Suprapubic skin (tissue), 4 donors: ENCODE data around the gene LCE7A. TPM values are rescaled to one million over a fixed set of nuclear protein-coding genes. Genes with fewer than 3 reads are reported as not detected.

Experiments
- DNase-seq, 2 donors: peaks; one replicate each; pipeline ENCODE4 v3.0.0-alpha.2; 2019; ENCODE audit warnings: low spot score in 2 of 2
- H3K27ac ChIP-seq: fragments of 200-600 bp; sonication (generic); one replicate; pipeline ENCODE4 v1.5.1; 2019
- H3K27me3 ChIP-seq: fragments of 200-600 bp; sonication (generic); one replicate; pipeline ENCODE4 v1.5.1; 2019
- H3K36me3 ChIP-seq: fragments of 200-600 bp; sonication (generic); one replicate; pipeline ENCODE4 v1.5.1; 2019
- H3K4me1 ChIP-seq: fragments of 200-600 bp; sonication (generic); one replicate; pipeline ENCODE4 v1.5.1; 2019
- H3K4me3 ChIP-seq: fragments of 200-600 bp; sonication (generic); one replicate; pipeline ENCODE4 v1.5.1; 2019; ENCODE audit warnings: mild to moderate bottlenecking
- H3K9me3 ChIP-seq: fragments of 200-600 bp; sonication (generic); one replicate; pipeline ENCODE4 v1.5.1; 2019
- CTCF ChIP-seq, 2 donors: fragments of 200-600 bp in 1 of 2; fragments of 450-650 bp in 1 of 2; sonication (generic) in 1 of 2; IDR thresholded peaks; one replicate each; pipeline ENCODE4 v1.5.1; 2016 to 2019; ENCODE audit warnings: antibody characterized with exemption in 2 of 2, mild to moderate bottlenecking in 1 of 2, moderate library complexity in 1 of 2
- EP300 ChIP-seq: sonication (generic); formaldehyde crosslinking; IDR thresholded peaks from one replicate; pipeline ENCODE4 v1.6.1; 2017; ENCODE audit warnings: antibody characterized with exemption
- POLR2A ChIP-seq, 2 donors: fragments of 450-650 bp; IDR thresholded peaks; one replicate each; pipeline ENCODE4 v1.6.1; 2017; ENCODE audit warnings: antibody characterized with exemption in 2 of 2, mild to moderate bottlenecking in 2 of 2, moderate library complexity in 2 of 2
- POLR2AphosphoS5 ChIP-seq, 3 donors: sonication (generic); formaldehyde crosslinking; IDR thresholded peaks; one replicate each; pipeline ENCODE4 v1.6.1; 2017; ENCODE audit warnings: antibody characterized with exemption in 3 of 3
- WGBS: methylation state at CpG from one replicate; pipeline ENCODE4 v1.1.5; 2018; 5-methylcytosine and 5-hydroxymethylcytosine counted together
- total RNA-seq, 4 donors: library from RNA; depleted of rRNA; stranded (reverse); fragments of >200 nt; gene quantifications; one replicate each; pipeline ENCODE4 v1.1.0, GENCODE V29; 2016

The LCE7A gene
- total RNA-seq, 4 donors from 2014 or later: not detected

GRCh38 chr1:152902636-152903035 lies 42.8 kb downstream of the LCE7A start:
- no peak for DNase-seq
- Histone ChIP-seq H3K4me1 (peaks cover 50% of the 10 kb centered on the region), H3K36me3 (no peaks in the 10 kb centered on the region)

GRCh38 chr1:152904688-152905440 lies 45.1 kb downstream of the LCE7A start:
- Histone ChIP-seq H3K27me3 (no peaks in the 10 kb centered on the region), H3K9me3 (no peaks in the 10 kb centered on the region), H3K4me1 (peaks cover 52% of the 10 kb centered on the region), H3K36me3 (no peaks in the 10 kb centered on the region), H3K27ac (peak overlapping the region; percentile 70), H3K4me3 (no peak overlapping the region)
- DNase-seq: no peak
- TF ChIP-seq POLR2A (IDR thresholded peaks at IDR 0.05): no peak
- TF ChIP-seq EP300: no peak
- no peak for TF ChIP-seq POLR2AphosphoS5 (IDR thresholded peaks at IDR 0.05)
- 77% methylated on average over 7 of the region's 7 CpGs for WGBS

More at GRCh38 chr1:152902636-152903035, 42.8 kb downstream of the LCE7A start:
- Histone ChIP-seq H3K9me3 (no peaks in the 10 kb centered on the region), H3K27ac (peak overlapping the region; percentile 19), H3K27me3 (no peaks in the 10 kb centered on the region), H3K4me3 (no peak overlapping the region)
- TF ChIP-seq POLR2A (IDR thresholded peaks at IDR 0.05) (no peak), CTCF (IDR thresholded peaks at IDR 0.05) (no peak), EP300 (no peak), POLR2AphosphoS5 (IDR thresholded peaks at IDR 0.05) (no peak)
- 68% methylated on average over 3 of the region's 4 CpGs for WGBS

- TF ChIP-seq EP300 (no peak), POLR2AphosphoS5 (IDR thresholded peaks at IDR 0.05) (peak in 1 of 3 donors; percentile 7), POLR2A (IDR thresholded peaks at IDR 0.05) (no peak)
- Histone ChIP-seq H3K27me3 (peaks cover 7% of the 10 kb centered on the region), H3K36me3 (no peaks in the 10 kb centered on the region), H3K9me3 (no peaks in the 10 kb centered on the region), H3K4me1 (peaks cover 48% of the 10 kb centered on the region), H3K27ac (peak overlapping the region; percentile 70), H3K4me3 (no peak overlapping the region)
- DNase-seq: no peak
- WGBS: 29% methylated on average over 5 of the region's 5 CpGs
Measured at GRCh38 chr1:152906023-152906565, 46.3 kb downstream of the LCE7A start.

GRCh38 chr1:152907686-152908601 lies 48.1 kb downstream of the LCE7A start, which contains the start of gene IVL:
Gene IVL, plus strand, starts transcription at chr1:152908546. Its CDS starts 1,252 bp downstream, at chr1:152909798.
- H3K4me1 ChIP-seq: peaks cover 35% of the 10 kb centered on the region
- H3K36me3 ChIP-seq: no peaks in the 10 kb centered on the region
- peaks cover 7% of the 10 kb centered on the region for H3K27me3 ChIP-seq
- WGBS: 53% methylated on average over 3 of the region's 4 CpGs
- no peak for DNase-seq
- TF ChIP-seq CTCF (IDR thresholded peaks at IDR 0.05): no peak
- TF ChIP-seq POLR2AphosphoS5 (IDR thresholded peaks at IDR 0.05): no peak
- no peak for TF ChIP-seq EP300
- TF ChIP-seq POLR2A (IDR thresholded peaks at IDR 0.05): no peak
- no peaks in the 10 kb centered on the region for H3K9me3 ChIP-seq
- peak within 1 kb of the TSS; percentile 3 for H3K4me3 ChIP-seq
- peak within 1 kb of the TSS; percentile 70 for H3K27ac ChIP-seq

- Histone ChIP-seq H3K4me3 (peak overlapping the region; percentile 3), H3K4me1 (peaks cover 29% of the 10 kb centered on the region)
- no peak for DNase-seq
Measured at GRCh38 chr1:152909206-152909605, 49.4 kb downstream of the LCE7A start.

More at GRCh38 chr1:152909206-152909605, 49.4 kb downstream of the LCE7A start:
- 76% methylated on average over 3 of the region's 3 CpGs for WGBS
- no peaks in the 10 kb centered on the region for H3K36me3 ChIP-seq
- no peaks in the 10 kb centered on the region for H3K9me3 ChIP-seq
- no peak overlapping the region for H3K27ac ChIP-seq
- TF ChIP-seq POLR2AphosphoS5 (IDR thresholded peaks at IDR 0.05) (no peak), POLR2A (IDR thresholded peaks at IDR 0.05) (no peak), CTCF (IDR thresholded peaks at IDR 0.05) (no peak), EP300 (no peak)
- peaks cover 7% of the 10 kb centered on the region for H3K27me3 ChIP-seq

Other genes starting within 250 kb of the LCE7A start
- not detected for gene LCE3B, start 246.2 kb upstream of the LCE7A start, total RNA-seq
- gene LCE3A, start 236.9 kb upstream of the LCE7A start, total RNA-seq: not detected
- 100 to 1,000 TPM in 3 of 4 donors, 10 to 100 TPM in 1; 11.8 to 304 (median 222) TPM for gene LCE2D, start 196.6 kb upstream of the LCE7A start, total RNA-seq
- gene LCE2C, start 184.7 kb upstream of the LCE7A start, total RNA-seq: 100 to 1,000 TPM in 3 of 4 donors, 10 to 100 TPM in 1; 66.5 to 669 (median 515) TPM
- gene LCE2B, start 173.9 kb upstream of the LCE7A start, total RNA-seq: 1,000 to 10,000 TPM in 2 of 4 donors, 100 to 1,000 TPM in 1, 10 to 100 TPM in 1; 91.9 to 1,442 (median 997) TPM
- gene LCE2A, start 161.7 kb upstream of the LCE7A start, total RNA-seq: 100 to 1,000 TPM in 3 of 4 donors, 10 to 100 TPM in 1; 28.2 to 457 (median 159) TPM
- gene LCE4A, start 151.8 kb upstream of the LCE7A start, total RNA-seq: 1 to 10 TPM in 3 of 4 donors, not detected in 1; 3.0 to 7.7 (median 3.6) TPM
- 100 to 1,000 TPM in 3 of 4 donors, 10 to 100 TPM in 1; 20.9 to 138 (median 131) TPM for gene KPRP, start 102.0 kb upstream of the LCE7A start, total RNA-seq
- 10 to 100 TPM in 3 of 4 donors, not detected in 1; 23.4 to 71.3 (median 42.8) TPM for gene LCE1F, start 84.9 kb upstream of the LCE7A start, total RNA-seq
- 10 to 100 TPM in 3 of 4 donors, 1 to 10 TPM in 1; 5.5 to 71.0 (median 29.6) TPM for gene LCE1E, start 73.7 kb upstream of the LCE7A start, total RNA-seq
- gene LCE1D, start 63.3 kb upstream of the LCE7A start, total RNA-seq: 100 to 1,000 TPM in 2 of 4 donors, 10 to 100 TPM in 2; 32.8 to 203 (median 101) TPM
- gene LCE1C, start 53.3 kb upstream of the LCE7A start, total RNA-seq: 1,000 to 10,000 TPM in 3 of 4 donors, 10 to 100 TPM in 1; 73.2 to 1,471 (median 1,283) TPM
- gene LCE1B, start 48.0 kb upstream of the LCE7A start, total RNA-seq: 100 to 1,000 TPM in 3 of 4 donors, 10 to 100 TPM in 1; 29.6 to 197 (median 166) TPM
- 100 to 1,000 TPM in 3 of 4 donors, 10 to 100 TPM in 1; 69.4 to 516 (median 417) TPM for gene LCE1A, start 32.5 kb upstream of the LCE7A start, total RNA-seq
- 10 to 100 TPM in 3 of 4 donors, 1 to 10 TPM in 1; 3.0 to 95.6 (median 55.0) TPM for gene LCE6A, start 17.1 kb upstream of the LCE7A start, total RNA-seq
- not detected for gene SMCP, start 18.3 kb downstream of the LCE7A start, total RNA-seq
- 100 to 1,000 TPM in 3 of 4 donors, 10 to 100 TPM in 1; 50.2 to 213 (median 138) TPM for gene IVL, start 48.5 kb downstream of the LCE7A start, total RNA-seq
- gene SPRR5, start 87.2 kb downstream of the LCE7A start, total RNA-seq: 10 to 100 TPM; 10.7 to 42.8 (median 18.2) TPM
- 100 to 1,000 TPM in 2 of 4 donors, 10 to 100 TPM in 1, 1 to 10 TPM in 1; 1.4 to 478 (median 67.3) TPM for gene SPRR4, start 110.7 kb downstream of the LCE7A start, total RNA-seq
- gene SPRR1A, start 124.1 kb downstream of the LCE7A start, total RNA-seq: 10 to 100 TPM in 1 of 4 donors, not detected in 3; 66.5 TPM
- gene SPRR3, start 141.8 kb downstream of the LCE7A start, total RNA-seq: not detected
- gene SPRR1B, start 171.2 kb downstream of the LCE7A start, total RNA-seq: 100 to 1,000 TPM in 3 of 4 donors, 1 to 10 TPM in 1; 1.8 to 247 (median 172) TPM
- gene SPRR2D, start 181.1 kb downstream of the LCE7A start, total RNA-seq: 10 to 100 TPM in 3 of 4 donors, not detected in 1; 12.3 to 69.2 (median 56.6) TPM
- not detected for gene SPRR2A, start 197.5 kb downstream of the LCE7A start, total RNA-seq
- gene SPRR2B, start 211.6 kb downstream of the LCE7A start, total RNA-seq: 1 to 10 TPM in 2 of 4 donors, not detected in 2; 2.0 to 3.3 TPM
- 100 to 1,000 TPM in 2 of 4 donors, 10 to 100 TPM in 2; 10.8 to 314 (median 156) TPM for gene SPRR2E, start 234.5 kb downstream of the LCE7A start, total RNA-seq